K562 (cell line): ENCODE results near the gene IRAK3. TPM values are rescaled to one million over a fixed set of nuclear protein-coding genes. Genes with fewer than 3 reads are reported as not detected.

Experiments used
- ATAC-seq: fragments of 200-7000 bp; cut with Tn5 transposase; 3 replicates; pipeline ENCODE4 v1.9.1; 2020; ENCODE audit warnings: moderate library complexity
- BruUV-seq: library from RNA; stranded (reverse); fragments of 400-500 nt; replicated peaks from 2 replicates; lab custom pipeline; 2021; lab: Mats Ljungman, UMichigan
- CTCF ChIA-PET: fragments of 300-600 bp; formaldehyde crosslinking; extraction: SDS; loops from one replicate; lab custom pipeline; 2021; ENCODE audit warnings: low intra/inter-chr PET ratio; lab: Yijun Ruan, JAX
- POLR2A ChIA-PET: fragments of 300-600, 350-650 bp; sonication (Branson Sonifier 250); formaldehyde crosslinking; extraction: SDS; loops from one replicate; lab custom pipeline; 2021; ENCODE audit warnings: antibody characterized with exemption, inconsistent platforms; lab: Yijun Ruan, JAX
- DNase-seq, 4 experiments: peaks; one replicate each; pipeline versions ENCODE4 v3.0.0 to v3.0.0-alpha.2; 2011 to 2018; ENCODE audit warnings: low spot score in 3 of 4, mixed read lengths in 3 of 4; ENCODE audit errors: extremely low read depth in 1 of 4
- FAIRE-seq: peaks from 2 replicates; lab custom pipeline; 2011; peaks lifted over from hg19 to GRCh38; lab: Jason Lieb, UNC
- H2AFZ ChIP-seq: 2 replicates; pipeline ENCODE4 v1.6.0; 2011; ENCODE audit warnings: low read depth, low read length, control low read depth, inconsistent platforms
- H3K27ac ChIP-seq: fragments of 200-600 bp; 3 replicates; pipeline ENCODE4 v1.8.0; 2011; ENCODE audit warnings: low read depth, mild to moderate bottlenecking, control low read depth, inconsistent platforms, low read length, moderate library complexity, mixed read lengths; ENCODE audit errors: extremely low read depth
- H3K27me3 ChIP-seq, 2 experiments: fragments of 300-600 bp in 1 of 2; 2 replicates in 1 of 2; 3 replicates in 1 of 2; pipeline versions ENCODE4 v1.6.0 to v1.8.0; 2011; ENCODE audit warnings: inconsistent platforms in 2 of 2, low read length in 2 of 2, mild to moderate bottlenecking in 1 of 2, mixed read lengths in 1 of 2, moderate library complexity in 1 of 2; ENCODE audit not compliant: control insufficient read depth in 2 of 2, insufficient read depth in 2 of 2
- H3K36me3 ChIP-seq: fragments of 300-600 bp; 3 replicates; pipeline ENCODE4 v1.8.0; 2011; ENCODE audit warnings: mild to moderate bottlenecking, low read length, inconsistent platforms; ENCODE audit not compliant: control insufficient read depth, insufficient read depth
- H3K4me1 ChIP-seq, 2 experiments: fragments of 200-600 bp in 1 of 2; replicated peaks in 1 of 2; 2 replicates in 1 of 2; 3 replicates in 1 of 2; pipeline versions ENCODE4 v1.5.1 to v1.8.0; 2011; ENCODE audit warnings: inconsistent platforms in 2 of 2, low read length in 2 of 2, mild to moderate bottlenecking in 1 of 2, mixed read lengths in 1 of 2, moderate library complexity in 1 of 2; ENCODE audit not compliant: control insufficient read depth in 2 of 2, insufficient read depth in 2 of 2
- H3K4me2 ChIP-seq: 2 replicates; pipeline ENCODE4 v1.6.1; 2011; ENCODE audit warnings: low read length, control low read depth, inconsistent platforms, mixed read lengths; ENCODE audit not compliant: insufficient read depth
- H3K4me3 ChIP-seq: fragments of 200-600 bp; sonication (generic), shearing (Covaris generic); 2 replicates; pipeline ENCODE4 v1.5.1; 2016; ENCODE audit warnings: control low read depth, inconsistent platforms
- H3K79me2 ChIP-seq: fragments of 200-600 bp; 3 replicates; pipeline ENCODE4 v1.8.0; 2011; ENCODE audit warnings: low read length, inconsistent platforms; ENCODE audit not compliant: control insufficient read depth, insufficient read depth
- H3K9ac ChIP-seq, 2 experiments: 2 replicates each; pipeline versions ENCODE4 v1.6.0 to v1.6.1; 2011; ENCODE audit warnings: low read depth in 2 of 2, low read length in 2 of 2, control low read depth in 1 of 2, inconsistent platforms in 1 of 2, mild to moderate bottlenecking in 1 of 2, mixed read lengths in 1 of 2; ENCODE audit not compliant: insufficient read depth in 1 of 2
- H3K9me1 ChIP-seq: one replicate; pipeline ENCODE4 v1.6.0; 2011; ENCODE audit warnings: inconsistent platforms, mild to moderate bottlenecking, low read length, moderate library complexity; ENCODE audit not compliant: control insufficient read depth, insufficient read depth
- H3K9me3 ChIP-seq: replicated peaks from 2 replicates; pipeline ENCODE4 v1.5.1; 2011; ENCODE audit warnings: low read depth, low read length, inconsistent platforms; ENCODE audit not compliant: control insufficient read depth, insufficient read depth
- H4K20me1 ChIP-seq: replicated peaks from 2 replicates; pipeline ENCODE4 v1.6.1; 2011; ENCODE audit warnings: low read length, inconsistent platforms, mixed read lengths; ENCODE audit not compliant: control insufficient read depth, insufficient read depth
- ARID3B ChIP-seq: fragments of 250-450 bp; sonication (Bioruptor Pico); IDR thresholded peaks from 2 replicates; pipeline ENCODE4 v1.4.0; 2020; ENCODE audit warnings: borderline replicate concordance
- DNMT1 ChIP-seq: fragments of 450-650 bp; IDR thresholded peaks from 2 replicates; pipeline ENCODE4 v1.6.1; 2016; ENCODE audit warnings: antibody characterized with exemption, mild to moderate bottlenecking
- ELF1 ChIP-seq: fragments of 200-800 bp; sonication (Bioruptor generic); IDR thresholded peaks from 2 replicates; pipeline ENCODE4 v1.6.1; 2016; ENCODE audit warnings: missing genetic modification characterization, missing compliant biosample characterization
- ETS2 ChIP-seq: IDR thresholded peaks from 2 replicates; pipeline ENCODE4 v1.6.1; 2016; ENCODE audit warnings: borderline replicate concordance, missing genetic modification characterization, mild to moderate bottlenecking, moderate library complexity, missing compliant biosample characterization; ENCODE audit not compliant: poor library complexity, severe bottlenecking
- GATAD2A ChIP-seq: fragments of 450-650 bp; IDR thresholded peaks from 2 replicates; pipeline ENCODE4 v1.6.1; 2017
- HDAC1 ChIP-seq, 2 experiments: fragments of 450-650 bp; IDR thresholded peaks; 2 replicates each; pipeline ENCODE4 v1.6.1; 2016 to 2017; ENCODE audit warnings: inconsistent platforms in 1 of 2, mild to moderate bottlenecking in 1 of 2, moderate library complexity in 1 of 2
- JUND ChIP-seq, 2 experiments: IDR thresholded peaks; 2 replicates in 1 of 2; 3 replicates in 1 of 2; pipeline ENCODE4 v1.6.1; 2011; ENCODE audit warnings: borderline replicate concordance in 2 of 2, low read depth in 2 of 2, low read length in 2 of 2, improper control_type of control experiment in 1 of 2, missing biosample characterization in 1 of 2, missing genetic modification characterization in 1 of 2, missing genetic modification reagents in 1 of 2
- LCOR ChIP-seq: sonication (generic); formaldehyde crosslinking; IDR thresholded peaks from 2 replicates; pipeline ENCODE4 v1.8.0; 2022; ENCODE audit warnings: mild to moderate bottlenecking, missing genetic modification reagents
- MEF2A ChIP-seq: IDR thresholded peaks from 2 replicates; pipeline ENCODE4 v1.6.1; 2011; ENCODE audit warnings: low read depth, mild to moderate bottlenecking, low read length, moderate library complexity; ENCODE audit not compliant: control insufficient read depth
- NFIC ChIP-seq: fragments of 450-650 bp; IDR thresholded peaks from 2 replicates; pipeline ENCODE4 v1.6.1; 2017; ENCODE audit warnings: mild to moderate bottlenecking, inconsistent platforms
- POLR2AphosphoS5 ChIP-seq: IDR thresholded peaks from 2 replicates; pipeline ENCODE4 v1.6.1; 2011; ENCODE audit warnings: mild to moderate bottlenecking, low read depth, low read length, moderate library complexity; ENCODE audit not compliant: control insufficient read depth, insufficient read depth
- POLR2G ChIP-seq: fragments of 200-400 bp; formaldehyde crosslinking; IDR thresholded peaks from 2 replicates; pipeline ENCODE4 v1.6.1; 2017; ENCODE audit warnings: low read depth, mild to moderate bottlenecking, antibody characterized with exemption, low read length, moderate library complexity
- RB1 ChIP-seq: fragments of 450-650 bp; IDR thresholded peaks from 2 replicates; pipeline ENCODE4 v1.6.1; 2017; ENCODE audit warnings: low read depth, mild to moderate bottlenecking
- RCOR1 ChIP-seq, 2 experiments: IDR thresholded peaks; 2 replicates each; pipeline ENCODE4 v1.6.1; 2012; ENCODE audit warnings: low read depth in 2 of 2, low read length in 2 of 2, borderline replicate concordance in 1 of 2, improper control_type of control experiment in 1 of 2
- TOE1 ChIP-seq, 2 experiments: fragments of 450-650 bp in 1 of 2; sonication (generic) in 1 of 2; formaldehyde crosslinking in 1 of 2; IDR thresholded peaks; 2 replicates each; pipeline versions ENCODE4 v1.7.1 to v1.8.0; 2016 to 2022; ENCODE audit warnings: borderline replicate concordance in 2 of 2, mild to moderate bottlenecking in 2 of 2, antibody characterized with exemption in 1 of 2, inconsistent platforms in 1 of 2, low read depth in 1 of 2, missing genetic modification reagents in 1 of 2, moderate library complexity in 1 of 2
- YY1 ChIP-seq, 3 experiments: IDR thresholded peaks; 2 replicates each; pipeline ENCODE4 v1.6.1; 2011; ENCODE audit warnings: low read length in 2 of 3, mild to moderate bottlenecking in 2 of 3, moderate library complexity in 2 of 3, borderline replicate concordance in 1 of 3, control low read depth in 1 of 3, low read depth in 1 of 3; ENCODE audit not compliant: insufficient read depth in 3 of 3, insufficient replicate concordance in 2 of 3, control insufficient read depth in 1 of 3, insufficient read length in 1 of 3; ENCODE audit errors: extremely low read depth in 1 of 3
- ZBTB17 ChIP-seq: fragments of 450-650 bp; formaldehyde crosslinking; IDR thresholded peaks from 2 replicates; pipeline ENCODE4 v1.4.0; 2020; ENCODE audit warnings: mild to moderate bottlenecking
- WGBS: fragments of 100-300 bp; shearing (Covaris generic); methylation state at CpG from one replicate; pipeline ENCODE4 v1.1.6; 2016; ENCODE audit warnings: low coverage, mixed read lengths; ENCODE audit not compliant: insufficient coverage; ENCODE audit errors: missing lambda C conversion rate; 5-methylcytosine and 5-hydroxymethylcytosine counted together
- in situ Hi-C: fragments of 300-500 bp; cut with MboI; formaldehyde crosslinking; loops from 4 replicates; pipeline ENCODE4 v1.15.0; 2018; ENCODE audit warnings: inconsistent platforms, mixed read lengths
- intact Hi-C: fragments of 100-400 bp; cut with micrococcal nuclease; formaldehyde crosslinking; loops from 2 replicates; pipeline ENCODE4 v1.14.2; 2022
- polyA plus RNA-seq, 8 experiments: library from polyadenylated mRNA; depleted of rRNA in 4 of 8; stranded (reverse) in 5 of 8; unstranded in 3 of 8; fragments of >200 nt; fragmentation: Nextera tagmentation in 2 of 8; fragmentation: Illumina TruSeq in 1 of 8; extraction: Ambion mirVana in 2 of 8; extraction: Trizol in 1 of 8; gene quantifications; 2 replicates each; pipeline versions ENCODE4 v1.2.1 to v1.2.3, GENCODE V29; 2011 to 2014; ENCODE audit warnings: inconsistent platforms in 1 of 8, missing spikeins in 1 of 8
- total RNA-seq, 7 experiments: library from RNA; depleted of rRNA in 6 of 7; stranded (reverse); fragments of >200 nt in 6 of 7; fragmentation: Illumina TruSeq in 2 of 7; extraction: Trizol in 2 of 7; gene quantifications; 2 replicates each; pipeline versions ENCODE4 v1.2.1 to v1.2.3, GENCODE V29; 2011 to 2021; ENCODE audit warnings: low replicate concordance in 1 of 7

Gene IRAK3
- total and polyA plus RNA-seq, 9 of the 15 experiments (the other 6 are each of a cell fraction or from before 2014, with no cell fraction given): 0.06 to 0.09 (median 0.07) TPM; not detected in 6

GRCh38 chr12:66301944-66302826 lies 113.2 kb downstream of the IRAK3 start, which contains the start of gene HELB:
Gene HELB, plus strand, starts transcription at chr12:66302493. Its CDS starts 111 bp downstream, at chr12:66302604.
- no TSS peak for BruUV-seq
- WGBS: under 1% methylated on average over 33 of the region's 45 CpGs
- FAIRE-seq: peak; percentile 99
- TF ChIP-seq ETS2 (tag) (no peak), HDAC1 (IDR thresholded peaks at IDR 0.05) (peak in 1 of 2 experiments; percentile 86; a peak in 2 of 4 replicates), ARID3B (CRISPR knock-in tag) (no peak), RB1 (peak; percentile 40; the same call in 1 of the 2 replicates), ELF1 (peak; percentile 93), RCOR1 (IDR thresholded peaks at IDR 0.05; ENCODE audit: borderline replicate concordance in 1 of 2, low read depth in 2 of 2, low read length in 2 of 2) (peak in 1 of 2 experiments; percentile 93; a peak in 2 of 4 replicates), ZBTB17 (CRISPR knock-in tag) (peak; percentile 70), POLR2G (peak; percentile 82), MEF2A (no peak), DNMT1 (no peak), LCOR (CRISPR knock-in tag) (no peak), JUND (IDR thresholded peaks at IDR 0.05; ENCODE audit: borderline replicate concordance, low read depth, low read length) (peak; percentile 51), JUND (tag; IDR thresholded peaks at IDR 0.05; ENCODE audit: borderline replicate concordance, low read depth, low read length) (no peak), GATAD2A (no peak), TOE1 (IDR thresholded peaks at IDR 0.05; ENCODE audit: borderline replicate concordance) (peak; percentile 49; the same call in 1 of the 2 replicates), TOE1 (CRISPR knock-in tag; IDR thresholded peaks at IDR 0.05; ENCODE audit: borderline replicate concordance, low read depth) (no peak), POLR2AphosphoS5 (peak; percentile 75; the same call in 1 of the 2 replicates), NFIC (peak; percentile 56; the same call in 1 of the 2 replicates), YY1 (IDR thresholded peaks at IDR 0.05; ENCODE audit: borderline replicate concordance in 1 of 3, control insufficient read depth in 1 of 3, extremely low read depth in 1 of 3, insufficient read depth in 3 of 3, insufficient read length in 1 of 3, insufficient replicate concordance in 2 of 3, low read depth in 1 of 3, low read length in 2 of 3) (peak in 1 of 3 experiments; percentile 60)

More at GRCh38 chr12:66301944-66302826, 113.2 kb downstream of the IRAK3 start, which contains the start of gene HELB:
- Histone ChIP-seq H3K4me1 (peaks cover 7 to 9% of the 10 kb centered on the region in 2 experiments; a peak in 4 of 5 replicates), H3K4me3 (peak within 1 kb of the TSS; percentile 52), H3K27me3 (peaks cover 0 to 2% of the 10 kb centered on the region in 2 experiments; a peak in 1 of 5 replicates), H3K4me2 (peak within 1 kb of the TSS; percentile 91), H3K9me3 (no peaks in the 10 kb centered on the region), H3K79me2 (peaks cover 10% of the 10 kb centered on the region; the same call in 2 of the 3 replicates), H3K9ac (peak within 1 kb of the TSS; percentile 73 to 97), H2AFZ (peak within 1 kb of the TSS; percentile 98), H4K20me1 (no peaks in the 10 kb centered on the region), H3K27ac (peak within 1 kb of the TSS; percentile 82), H3K9me1 (no peaks in the 10 kb centered on the region), H3K36me3 (peaks cover 3% of the 10 kb centered on the region; the same call in 1 of the 3 replicates)
- DNase-seq: peak; percentile 94 to 98 (median 97)
- intact Hi-C loops (loop anchor here (1.0 kb wide), 1 partner anchor 133 kb away; the partner anchor contains the start of gene TMBIM4), in situ Hi-C loops (no loop called here)
- ChIA-PET POLR2A (interaction anchor here (0.6 to 1.8 kb wide), 3 partner anchors 10 to 956 kb away, joined by 4 to 9 read pairs (median 6); no protein-coding TSS in a partner anchor), CTCF (no interaction called here)
- ATAC-seq: peak; percentile 97
